AG08395 (cell line): ENCODE results near the gene GTSE1.

Experiments
- DNase-seq: peaks from one replicate; pipeline ENCODE4 v3.0.0; 2012; ENCODE audit warnings: mixed read lengths, low spot score

The GTSE1 gene

GRCh38 chr22:46379066-46379930, 82.6 kb downstream of the GTSE1 start:
- no peak for DNase-seq

- no peak for DNase-seq
Observed at GRCh38 chr22:46380069-46380468, 83.4 kb downstream of the GTSE1 start.
